Measurements from ENCODE around the gene TMC2. TPM values are rescaled to one million over a fixed set of nuclear protein-coding genes. Genes with fewer than 3 reads are reported as not detected.
A peak's percentile ranks its signal among the peaks of the same experiment; 100 is the strongest.

Gene TMC2
- total and polyA plus RNA-seq, 2 of the 4 experiments (the other 2 are of a cell fraction), result not detected

- Histone ChIP-seq H3K9me1 (ENCODE audit: insufficient read depth, low read length) (peaks cover 3% of the 10 kb centered on the region), H3K14ac (replicated peaks; ENCODE audit: low read depth, low read length) (no peak overlapping the region), H3K9me3 (ENCODE audit: control insufficient read depth, insufficient read depth, low read length) (no peaks in the 10 kb centered on the region), H3K4me1 (ENCODE audit: control insufficient read depth, insufficient read depth, low read length) (peaks cover 2% of the 10 kb centered on the region; the same call in 1 of the 2 replicates), H3K4me2 (ENCODE audit: low read depth, low read length) (no peak overlapping the region), H3K79me1 (ENCODE audit: low read depth in 1 of 2, low read length in 2 of 2) (peaks cover 5 to 26% of the 10 kb centered on the region in 2 experiments; a peak in 3 of 4 replicates), H2BK120ac (ENCODE audit: low read depth, low read length) (no peak overlapping the region), H2BK20ac (ENCODE audit: low read depth, low read length) (no peak overlapping the region), H3K4me3 (ENCODE audit: insufficient read depth, low read depth, low read length) (no peak overlapping the region), H2AK5ac (ENCODE audit: low read depth, low read length) (no peak overlapping the region), H3K56ac (ENCODE audit: extremely low read depth, insufficient read depth, low read length) (no peak overlapping the region), H2AFZ (replicated peaks; ENCODE audit: low read length, poor library complexity) (no peak overlapping the region), H3K27ac (ENCODE audit: insufficient read depth, low read length) (no peak overlapping the region), H4K91ac (ENCODE audit: insufficient read depth, low read depth, low read length) (no peak overlapping the region), H2BK5ac (ENCODE audit: low read depth, low read length, poor library complexity, severe bottlenecking) (no peak overlapping the region), H4K5ac (ENCODE audit: low read depth, low read length) (no peak overlapping the region), H2AK9ac (replicated peaks; ENCODE audit: low read depth, low read length, poor library complexity) (no peak overlapping the region), H2BK15ac (ENCODE audit: low read depth, low read length) (no peak overlapping the region), H3K36me3 (ENCODE audit: control insufficient read depth, insufficient read depth, low read length) (no peaks in the 10 kb centered on the region), H3K27me3 (ENCODE audit: control insufficient read depth, insufficient read depth, low read length) (no peaks in the 10 kb centered on the region), H3K4ac (ENCODE audit: low read depth, low read length) (no peak overlapping the region), H3K23ac (ENCODE audit: low read depth, low read length) (no peak overlapping the region), H3K9ac (ENCODE audit: low read depth, low read length) (no peak overlapping the region), H4K8ac (ENCODE audit: low read depth in 2 of 2, low read length in 2 of 2) (peak overlapping the region; percentile 91 to 99), H3K18ac (ENCODE audit: low read depth, low read length) (no peak overlapping the region), H4K20me1 (ENCODE audit: insufficient read depth, low read length) (no peaks in the 10 kb centered on the region)
- TF ChIP-seq POLR2A (IDR thresholded peaks at IDR 0.05; ENCODE audit: low read depth, low read length) (no peak), MXI1 (IDR thresholded peaks at IDR 0.05; ENCODE audit: borderline replicate concordance, low read depth, low read length) (no peak), MAZ (IDR thresholded peaks at IDR 0.05; ENCODE audit: borderline replicate concordance, low read depth, low read length) (no peak), CHD1 (IDR thresholded peaks at IDR 0.05; ENCODE audit: low read depth, low read length) (no peak), ELK1 (IDR thresholded peaks at IDR 0.05; ENCODE audit: borderline replicate concordance, low read depth, low read length) (no peak), FOS (IDR thresholded peaks at IDR 0.05; ENCODE audit: low read depth, low read length) (no peak), NFE2L2 (IDR thresholded peaks at IDR 0.05; ENCODE audit: low read depth, low read length) (no peak), RAD21 (IDR thresholded peaks at IDR 0.05; ENCODE audit: low read length) (no peak), BHLHE40 (IDR thresholded peaks at IDR 0.05; ENCODE audit: low read depth, low read length) (no peak), CTCF (conservative IDR thresholded peaks at IDR 0.05; ENCODE audit: low read depth, low read length) (no peak), CEBPB (IDR thresholded peaks at IDR 0.05; ENCODE audit: low read depth, low read length) (no peak), MAFK (IDR thresholded peaks at IDR 0.05; ENCODE audit: low read depth, low read length) (no peak), USF2 (IDR thresholded peaks at IDR 0.05; ENCODE audit: low read depth, low read length) (no peak), RCOR1 (IDR thresholded peaks at IDR 0.05; ENCODE audit: insufficient replicate concordance, low read length) (no peak), SMC3 (IDR thresholded peaks at IDR 0.05; ENCODE audit: low read depth, low read length) (no peak), RFX5 (IDR thresholded peaks at IDR 0.05; ENCODE audit: low read depth, low read length) (no peak)
- intact Hi-C loops (cut with micrococcal nuclease), result loop anchor here (2.0 kb wide), 1 partner anchor 15 kb away; no protein-coding TSS in a partner anchor
- ChIA-PET CTCF (no interaction called here), POLR2A (ENCODE audit: unreplicated experiment) (no interaction called here)
- no peak for ATAC-seq (ENCODE audit: low read depth)
- dilution Hi-C loops (cut with HindIII; ENCODE audit: low sequenced_read_pairs, unreplicated experiment), result no loop called here
- WGBS, 2 experiments (ENCODE audit: extremely low coverage in 2 of 2, insufficient read length in 1 of 2), result no CpG with 5 or more reads among the region's 3 CpGs
- in situ Hi-C loops (cut with MboI; ENCODE audit: low sequenced_read_pairs), result loop anchor here (25.0 kb wide), 1 partner anchor 328 kb away; the partner anchor contains the start of genes PCED1A and VPS16
- no TSS peak for BruUV-seq (replicated peaks)
- no peak for DNase-seq
These were observed 26.6 kb upstream of the TMC2 start for GRCh38 chr20:2509794-2510193.
